Chondrocyte (in vitro differentiated cells): ENCODE measurements around the gene ADGRV1. TPM values are rescaled to one million over a fixed set of nuclear protein-coding genes. Genes with fewer than 3 reads are reported as not detected.

Experiments used
- DNase-seq: peaks from one replicate; pipeline ENCODE4 v3.0.0; 2021; ENCODE audit warnings: mixed read lengths, low spot score
- H3K27ac Mint-ChIP-seq: one replicate; pipeline ENCODE4 v1.8.0; 2021; ENCODE audit warnings: mild to moderate bottlenecking, moderate library complexity, mixed read lengths; ENCODE audit not compliant: unreplicated experiment
- H3K27me3 Mint-ChIP-seq: 2 replicates; pipeline ENCODE4 v1.8.0; 2021; ENCODE audit warnings: low read depth, mixed read lengths
- H3K36me3 Mint-ChIP-seq: 2 replicates; pipeline ENCODE4 v1.8.0; 2021; ENCODE audit warnings: low read depth, mixed read lengths
- H3K4me1 Mint-ChIP-seq: 2 replicates; pipeline ENCODE4 v1.8.0; 2021; ENCODE audit warnings: low read depth, mild to moderate bottlenecking, mixed read lengths
- H3K4me3 Mint-ChIP-seq: one replicate; pipeline ENCODE4 v1.8.0; 2021; ENCODE audit warnings: mild to moderate bottlenecking, moderate library complexity, mixed read lengths; ENCODE audit not compliant: unreplicated experiment
- H3K9me3 Mint-ChIP-seq: 2 replicates; pipeline ENCODE4 v1.8.0; 2021; ENCODE audit warnings: low read depth, mixed read lengths
- total RNA-seq: library from RNA; stranded (reverse); gene quantifications from 3 replicates; pipeline ENCODE4 v1.2.1, GENCODE V29; 2021
- TF ChIP-seq, protein P1 (sequence below): fragments of 200-600 bp; sonication (generic); IDR thresholded peaks from 2 replicates; pipeline ENCODE4 v1.5.0; 2021; ENCODE audit warnings: antibody characterized with exemption, mild to moderate bottlenecking, moderate library complexity

Gene ADGRV1
- total RNA-seq, 1 donor from 2014 or later, result 1.5 TPM

- no peaks in the 10 kb centered on the region for H3K27me3 Mint-ChIP-seq
- H3K27ac Mint-ChIP-seq, result no peak overlapping the region
- TF ChIP-seq, protein P1, sequence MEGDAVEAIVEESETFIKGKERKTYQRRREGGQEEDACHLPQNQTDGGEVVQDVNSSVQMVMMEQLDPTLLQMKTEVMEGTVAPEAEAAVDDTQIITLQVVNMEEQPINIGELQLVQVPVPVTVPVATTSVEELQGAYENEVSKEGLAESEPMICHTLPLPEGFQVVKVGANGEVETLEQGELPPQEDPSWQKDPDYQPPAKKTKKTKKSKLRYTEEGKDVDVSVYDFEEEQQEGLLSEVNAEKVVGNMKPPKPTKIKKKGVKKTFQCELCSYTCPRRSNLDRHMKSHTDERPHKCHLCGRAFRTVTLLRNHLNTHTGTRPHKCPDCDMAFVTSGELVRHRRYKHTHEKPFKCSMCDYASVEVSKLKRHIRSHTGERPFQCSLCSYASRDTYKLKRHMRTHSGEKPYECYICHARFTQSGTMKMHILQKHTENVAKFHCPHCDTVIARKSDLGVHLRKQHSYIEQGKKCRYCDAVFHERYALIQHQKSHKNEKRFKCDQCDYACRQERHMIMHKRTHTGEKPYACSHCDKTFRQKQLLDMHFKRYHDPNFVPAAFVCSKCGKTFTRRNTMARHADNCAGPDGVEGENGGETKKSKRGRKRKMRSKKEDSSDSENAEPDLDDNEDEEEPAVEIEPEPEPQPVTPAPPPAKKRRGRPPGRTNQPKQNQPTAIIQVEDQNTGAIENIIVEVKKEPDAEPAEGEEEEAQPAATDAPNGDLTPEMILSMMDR, result no peak
- H3K36me3 Mint-ChIP-seq, result no peaks in the 10 kb centered on the region
- H3K4me1 Mint-ChIP-seq, result peaks cover 33% of the 10 kb centered on the region
- no peak for DNase-seq
- no peaks in the 10 kb centered on the region for H3K9me3 Mint-ChIP-seq
- H3K4me3 Mint-ChIP-seq, result no peak overlapping the region
Observed at GRCh38 chr5:91150234-91150633, 591.6 kb downstream of the ADGRV1 start.

DNA sequence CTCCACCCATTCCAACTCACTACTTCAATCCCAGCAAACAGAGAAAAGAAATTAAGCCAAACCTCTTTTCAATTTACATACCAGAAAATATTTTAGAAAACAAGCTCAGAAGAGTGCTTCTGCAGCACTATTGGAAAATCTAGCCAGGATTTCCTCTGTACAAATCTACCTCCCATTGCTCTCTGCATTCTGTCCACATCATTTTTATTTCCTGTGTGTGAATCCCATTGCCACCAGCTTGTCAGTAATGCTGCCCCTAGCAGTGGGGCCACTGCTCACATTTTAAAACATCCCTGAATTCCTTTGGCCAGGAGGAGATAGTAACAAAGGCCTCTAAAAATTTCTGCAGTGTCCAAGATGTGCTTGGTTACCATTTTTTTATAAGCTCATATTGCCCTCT lies 592.0 kb downstream of the ADGRV1 start:
- H3K4me3 Mint-ChIP-seq, result no peak overlapping the region
- no peak for DNase-seq
- no peaks in the 10 kb centered on the region for H3K36me3 Mint-ChIP-seq
- no peaks in the 10 kb centered on the region for H3K9me3 Mint-ChIP-seq
- no peaks in the 10 kb centered on the region for H3K27me3 Mint-ChIP-seq
- no peak overlapping the region for H3K27ac Mint-ChIP-seq
- TF ChIP-seq, protein P1, result no peak
- H3K4me1 Mint-ChIP-seq, result peaks cover 37% of the 10 kb centered on the region

DNA sequence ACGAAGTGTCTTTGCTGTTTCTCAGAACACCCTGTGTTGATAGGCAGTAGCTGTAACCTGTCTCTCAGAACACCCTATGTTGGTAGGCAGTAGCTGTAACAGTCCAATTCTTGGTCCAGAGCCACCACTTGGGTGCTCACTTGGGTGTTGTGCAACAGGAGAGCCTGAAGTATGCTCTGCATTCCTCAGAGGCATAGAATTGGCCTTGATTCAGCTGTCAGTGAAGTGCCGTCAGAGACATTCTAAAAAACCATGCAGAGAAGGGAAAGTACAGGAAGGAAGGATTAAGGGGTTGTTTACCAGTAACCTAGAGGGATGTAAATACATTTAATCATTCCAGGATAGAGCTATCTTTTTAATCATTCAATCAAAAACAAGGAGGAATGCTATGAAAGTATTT lies 593.4 kb downstream of the ADGRV1 start:
- Mint-ChIP-seq H3K4me1 (peaks cover 49% of the 10 kb centered on the region), H3K9me3 (no peaks in the 10 kb centered on the region), H3K4me3 (no peak overlapping the region), H3K36me3 (no peaks in the 10 kb centered on the region), H3K27ac (peak overlapping the region; percentile 3), H3K27me3 (no peaks in the 10 kb centered on the region)
- no peak for DNase-seq
- TF ChIP-seq, protein P1, result no peak

DNA sequence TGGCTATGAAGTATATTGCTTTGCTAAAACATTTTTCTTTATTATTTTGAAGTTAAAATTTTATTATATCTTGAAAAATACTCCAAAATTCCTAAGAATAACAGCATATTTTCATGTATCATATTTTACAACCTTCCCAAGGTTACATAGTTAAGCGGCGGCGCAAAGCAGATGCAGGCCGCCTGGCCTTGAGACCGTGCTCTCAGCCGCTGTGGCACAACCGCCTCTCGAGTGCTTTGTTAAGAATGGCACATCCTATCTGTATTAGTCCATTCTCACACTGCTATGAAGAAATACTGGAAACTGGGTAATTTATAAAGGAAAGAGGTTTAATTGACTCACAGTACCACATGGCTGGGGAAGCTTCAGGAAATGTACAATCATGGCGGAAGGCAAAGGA lies 595.7 kb downstream of the ADGRV1 start:
- no peak overlapping the region for H3K4me3 Mint-ChIP-seq
- no peak for DNase-seq

DNA sequence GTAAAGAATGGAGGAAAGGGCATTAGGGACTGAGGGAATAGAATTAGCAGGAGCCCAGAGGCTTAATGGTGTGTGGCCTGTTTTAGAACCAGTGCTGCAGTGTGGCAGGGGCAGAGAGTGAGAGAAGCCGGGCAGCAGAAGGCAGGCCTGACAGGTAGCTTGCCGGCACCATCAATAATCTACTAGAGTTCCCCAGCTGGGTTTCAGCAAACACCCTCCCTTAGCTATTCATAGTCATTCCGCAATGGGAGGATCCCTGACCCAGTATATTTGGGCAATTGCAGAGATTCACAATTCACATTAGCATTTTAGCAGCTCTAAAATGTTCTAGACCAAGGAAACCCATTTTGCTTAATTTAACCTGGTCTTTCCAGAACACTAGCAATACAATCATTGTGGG lies 596.7 kb downstream of the ADGRV1 start:
- Mint-ChIP-seq H3K27ac (peak overlapping the region; percentile 52), H3K9me3 (no peaks in the 10 kb centered on the region), H3K27me3 (no peaks in the 10 kb centered on the region), H3K4me3 (no peak overlapping the region), H3K4me1 (peaks cover 44% of the 10 kb centered on the region), H3K36me3 (no peaks in the 10 kb centered on the region)
- DNase-seq, result no peak
- TF ChIP-seq, protein P1, result no peak

More for the DNA sequence above, 595.7 kb downstream of the ADGRV1 start:
- Mint-ChIP-seq H3K9me3 (no peaks in the 10 kb centered on the region), H3K27ac (no peak overlapping the region), H3K27me3 (no peaks in the 10 kb centered on the region), H3K4me1 (peaks cover 49% of the 10 kb centered on the region), H3K36me3 (no peaks in the 10 kb centered on the region)
- TF ChIP-seq, protein P1, result no peak
